NCI-H2029 treated with DMSO at 0.1 percent for 48 hours (cell line): Measurements from ENCODE around the gene SERINC2.

ENCODE experiments used
- DNase-seq: peaks from one replicate; lab custom pipeline; 2025; lab: John Stamatoyannopoulos, UW

The SERINC2 gene

GRCh38 chr1:31434101-31434871 is 21.3 kb downstream of the SERINC2 start:
- DNase-seq = no peak

- no peak for DNase-seq
These were observed 22.0 kb downstream of the SERINC2 start for GRCh38 chr1:31434979-31435378.

- no peak for DNase-seq
These were observed 22.7 kb downstream of the SERINC2 start for GRCh38 chr1:31435471-31436409.

- no peak for DNase-seq
These were observed 23.8 kb downstream of the SERINC2 start for GRCh38 chr1:31436596-31437432.

- DNase-seq = no peak
These were observed 24.5 kb downstream of the SERINC2 start for GRCh38 chr1:31437433-31438037.

GRCh38 chr1:31439276-31439675 is 26.3 kb downstream of the SERINC2 start:
- no peak for DNase-seq

- DNase-seq = no peak
These were observed 28.1 kb downstream of the SERINC2 start for GRCh38 chr1:31441073-31441472.

- no peak for DNase-seq
These were observed 28.5 kb downstream of the SERINC2 start for GRCh38 chr1:31441558-31441957.

GRCh38 chr1:31441970-31442647 is 29.1 kb downstream of the SERINC2 start:
- DNase-seq = no peak

GRCh38 chr1:31442648-31442994 is 29.6 kb downstream of the SERINC2 start:
- DNase-seq = no peak

- no peak for DNase-seq
These were observed 30.7 kb downstream of the SERINC2 start for GRCh38 chr1:31443673-31444072.

- DNase-seq = no peak
These were observed 31.9 kb downstream of the SERINC2 start for GRCh38 chr1:31444725-31445448.

GRCh38 chr1:31445951-31446350 is 32.9 kb downstream of the SERINC2 start:
- no peak for DNase-seq

- no peak for DNase-seq
These were observed 34.2 kb downstream of the SERINC2 start for GRCh38 chr1:31447210-31447609.

GRCh38 chr1:31453384-31454079 is 40.5 kb downstream of the SERINC2 start:
- DNase-seq = no peak

GRCh38 chr1:31458287-31458896 is 45.4 kb downstream of the SERINC2 start:
- no peak for DNase-seq

GRCh38 chr1:31460027-31460426 is 47.0 kb downstream of the SERINC2 start:
- DNase-seq = no peak

- no peak for DNase-seq
These were observed 54.1 kb downstream of the SERINC2 start for GRCh38 chr1:31467005-31467674.

- no peak for DNase-seq
These were observed 57.8 kb downstream of the SERINC2 start for GRCh38 chr1:31470794-31471315.
